Neural cell (in vitro differentiated cells): ENCODE results near the gene PHYHD1. TPM values are rescaled to one million over a fixed set of nuclear protein-coding genes. Genes with fewer than 3 reads are reported as not detected.

Experiments used
- H2AFZ ChIP-seq: fragments of 200-600, 300-800 bp; sonication (generic), shearing (Covaris generic); 2 replicates; pipeline ENCODE4 v1.6.0; 2014; ENCODE audit warnings: low read depth, mild to moderate bottlenecking, antibody characterized with exemption, low read length, moderate library complexity
- H3F3A ChIP-seq: fragments of 200-600 bp; shearing (Covaris generic); 2 replicates; pipeline ENCODE4 v1.6.1; 2016; ENCODE audit warnings: mild to moderate bottlenecking, moderate library complexity, mixed read lengths, antibody characterized with exemption, low read length; ENCODE audit not compliant: insufficient read depth, poor library complexity, severe bottlenecking
- H3K27ac ChIP-seq: fragments of 200-600, 300-800 bp; sonication (generic), shearing (Covaris generic); 2 replicates; pipeline ENCODE4 v1.5.1; 2014; ENCODE audit warnings: mild to moderate bottlenecking, low read length, moderate library complexity
- H3K27me3 ChIP-seq: fragments of 300-800, 200-600 bp; sonication (generic), shearing (Covaris generic); 2 replicates; pipeline ENCODE4 v1.6.0; 2014; ENCODE audit warnings: mild to moderate bottlenecking, low read depth, low read length, moderate library complexity; ENCODE audit not compliant: insufficient read depth
- H3K36me3 ChIP-seq: fragments of 300-800, 200-600 bp; sonication (generic), shearing (Covaris generic); 2 replicates; pipeline ENCODE4 v1.5.1; 2014; ENCODE audit warnings: mild to moderate bottlenecking, antibody characterized with exemption, low read length, moderate library complexity; ENCODE audit not compliant: insufficient read depth
- H3K4me2 ChIP-seq: fragments of 300-800, 200-600 bp; sonication (generic), shearing (Covaris generic); 2 replicates; pipeline ENCODE4 v1.6.0; 2014; ENCODE audit warnings: mild to moderate bottlenecking, low read length
- H3K4me3 ChIP-seq: fragments of 300-800, 200-600 bp; sonication (generic), shearing (Covaris generic); 2 replicates; pipeline ENCODE4 v1.5.1; 2014; ENCODE audit warnings: mild to moderate bottlenecking, low read length, moderate library complexity
- H3K79me2 ChIP-seq: fragments of 200-600 bp; shearing (Covaris generic); replicated peaks from 2 replicates; pipeline ENCODE4 v1.6.0; 2014; ENCODE audit warnings: mild to moderate bottlenecking, low read length, moderate library complexity; ENCODE audit not compliant: insufficient read depth
- H3K9ac ChIP-seq: fragments of 300-800, 200-600 bp; sonication (generic), shearing (Covaris generic); 2 replicates; pipeline ENCODE4 v1.6.1; 2016; ENCODE audit warnings: mild to moderate bottlenecking, low read length, mixed read lengths
- H3K9me2 ChIP-seq: fragments of 200-600 bp; shearing (Covaris generic); 2 replicates; pipeline ENCODE4 v1.6.1; 2016; ENCODE audit warnings: mild to moderate bottlenecking, low read length, mixed read lengths; ENCODE audit not compliant: insufficient read depth
- H3K9me3 ChIP-seq: fragments of 200-600, 300-800 bp; sonication (generic), shearing (Covaris generic); 2 replicates; pipeline ENCODE4 v1.6.1; 2016; ENCODE audit warnings: mild to moderate bottlenecking, mixed run types, low read length, moderate library complexity, mixed read lengths
- H4K20me1 ChIP-seq: fragments of 200-600 bp; shearing (Covaris generic); 2 replicates; pipeline ENCODE4 v1.6.1; 2016; ENCODE audit warnings: mild to moderate bottlenecking, mixed run types; ENCODE audit not compliant: insufficient read depth
- CTCF ChIP-seq: fragments of 450-650 bp; IDR thresholded peaks from 2 replicates; pipeline ENCODE4 v1.5.1; 2014; ENCODE audit warnings: antibody characterized with exemption, mild to moderate bottlenecking, moderate library complexity; ENCODE audit not compliant: poor library complexity, severe bottlenecking
- EP300 ChIP-seq: fragments of 450-650 bp; conservative IDR thresholded peaks from 2 replicates; pipeline ENCODE4 v1.6.1; 2014; ENCODE audit warnings: antibody characterized with exemption, mild to moderate bottlenecking, moderate library complexity; ENCODE audit not compliant: poor library complexity, severe bottlenecking
- EZH2 ChIP-seq: fragments of 200-600, 300-800 bp; shearing (Covaris generic), sonication (generic); IDR thresholded peaks from 2 replicates; pipeline ENCODE4 v1.6.1; 2014; ENCODE audit warnings: antibody characterized with exemption, low read length, borderline replicate concordance, mild to moderate bottlenecking; ENCODE audit not compliant: insufficient read depth, poor library complexity, severe bottlenecking
- MXI1 ChIP-seq: fragments of 450-650 bp; conservative IDR thresholded peaks from 2 replicates; pipeline ENCODE4 v1.6.1; 2014; ENCODE audit warnings: antibody characterized with exemption, mild to moderate bottlenecking; ENCODE audit not compliant: poor library complexity, severe bottlenecking
- POLR2AphosphoS5 ChIP-seq: IDR thresholded peaks from 2 replicates; pipeline ENCODE4 v1.6.1; 2012
- RAD21 ChIP-seq: fragments of 450-650 bp; conservative IDR thresholded peaks from 2 replicates; pipeline ENCODE4 v1.6.1; 2014; ENCODE audit warnings: antibody characterized with exemption, mild to moderate bottlenecking, moderate library complexity
- REST ChIP-seq: IDR thresholded peaks from 2 replicates; pipeline ENCODE4 v1.6.1; 2012; ENCODE audit warnings: borderline replicate concordance
- SMC3 ChIP-seq: fragments of 450-650 bp; conservative IDR thresholded peaks from 2 replicates; pipeline ENCODE4 v1.6.1; 2014; ENCODE audit warnings: antibody characterized with exemption, mild to moderate bottlenecking, moderate library complexity; ENCODE audit not compliant: poor library complexity
- TAF1 ChIP-seq: IDR thresholded peaks from 2 replicates; pipeline ENCODE4 v1.6.1; 2012; ENCODE audit warnings: low read depth
- polyA plus RNA-seq: library from polyadenylated mRNA; depleted of rRNA; stranded (reverse); fragments of >200 nt; gene quantifications from 2 replicates; pipeline ENCODE4 v1.2.3, GENCODE V29; 2014

Gene PHYHD1
- polyA plus RNA-seq, 1 donor from 2014 or later: not detected

- Histone ChIP-seq H3K79me2 (no peaks in the 10 kb centered on the region), H3K4me3 (no peak overlapping the region), H4K20me1 (no peaks in the 10 kb centered on the region), H3K9me2 (no peaks in the 10 kb centered on the region), H3K4me2 (no peak overlapping the region), H3K9me3 (no peaks in the 10 kb centered on the region), H3K27me3 (no peaks in the 10 kb centered on the region), H3K9ac (no peak overlapping the region), H2AFZ (no peak overlapping the region), H3F3A (no peaks in the 10 kb centered on the region), H3K27ac (no peak overlapping the region), H3K36me3 (no peaks in the 10 kb centered on the region)
- no peak for TF ChIP-seq RAD21
- TF ChIP-seq CTCF: no peak
- no peak for TF ChIP-seq MXI1
- no peak for TF ChIP-seq REST
- TF ChIP-seq SMC3: no peak
- no peak for TF ChIP-seq POLR2AphosphoS5
Observed at GRCh38 chr9:128901822-128902221, 19.0 kb upstream of the PHYHD1 start.

GRCh38 chr9:128902351-128903078, 18.3 kb upstream of the PHYHD1 start:
- Histone ChIP-seq H3F3A (no peaks in the 10 kb centered on the region), H3K4me2 (no peak overlapping the region), H4K20me1 (no peaks in the 10 kb centered on the region), H3K36me3 (no peaks in the 10 kb centered on the region), H3K27me3 (no peaks in the 10 kb centered on the region), H3K27ac (no peak overlapping the region), H3K4me3 (no peak overlapping the region), H3K79me2 (no peaks in the 10 kb centered on the region), H3K9me3 (no peaks in the 10 kb centered on the region), H2AFZ (no peak overlapping the region), H3K9ac (no peak overlapping the region), H3K9me2 (no peaks in the 10 kb centered on the region)
- TF ChIP-seq EZH2 (no peak), POLR2AphosphoS5 (no peak), MXI1 (no peak), SMC3 (no peak), RAD21 (no peak), EP300 (no peak), REST (no peak), TAF1 (no peak), CTCF (no peak)
